Gastroesophageal sphincter (tissue), 3 donors: ENCODE measurements around the gene INO80C.

Experiments
- EP300 ChIP-seq: sonication (generic); formaldehyde crosslinking; IDR thresholded peaks from one replicate; pipeline ENCODE4 v1.6.1; 2017; ENCODE audit warnings: antibody characterized with exemption, mild to moderate bottlenecking
- POLR2A ChIP-seq, 2 donors: fragments of 450-650 bp; IDR thresholded peaks; one replicate each; pipeline ENCODE4 v1.6.1; 2017; ENCODE audit warnings: antibody characterized with exemption in 2 of 2, mild to moderate bottlenecking in 2 of 2, moderate library complexity in 1 of 2
- POLR2AphosphoS5 ChIP-seq: sonication (generic); formaldehyde crosslinking; IDR thresholded peaks from one replicate; pipeline ENCODE4 v1.6.1; 2017; ENCODE audit warnings: antibody characterized with exemption
- TF ChIP-seq, protein P1 (sequence below), 4 experiments: fragments of 200-600 bp in 2 of 4; fragments of 450-650 bp in 2 of 4; sonication (generic) in 1 of 4; IDR thresholded peaks; one replicate each; pipeline ENCODE4 v1.5.1; 2017 to 2019; ENCODE audit warnings: antibody characterized with exemption in 4 of 4, mild to moderate bottlenecking in 2 of 4, moderate library complexity in 2 of 4

DNA sequence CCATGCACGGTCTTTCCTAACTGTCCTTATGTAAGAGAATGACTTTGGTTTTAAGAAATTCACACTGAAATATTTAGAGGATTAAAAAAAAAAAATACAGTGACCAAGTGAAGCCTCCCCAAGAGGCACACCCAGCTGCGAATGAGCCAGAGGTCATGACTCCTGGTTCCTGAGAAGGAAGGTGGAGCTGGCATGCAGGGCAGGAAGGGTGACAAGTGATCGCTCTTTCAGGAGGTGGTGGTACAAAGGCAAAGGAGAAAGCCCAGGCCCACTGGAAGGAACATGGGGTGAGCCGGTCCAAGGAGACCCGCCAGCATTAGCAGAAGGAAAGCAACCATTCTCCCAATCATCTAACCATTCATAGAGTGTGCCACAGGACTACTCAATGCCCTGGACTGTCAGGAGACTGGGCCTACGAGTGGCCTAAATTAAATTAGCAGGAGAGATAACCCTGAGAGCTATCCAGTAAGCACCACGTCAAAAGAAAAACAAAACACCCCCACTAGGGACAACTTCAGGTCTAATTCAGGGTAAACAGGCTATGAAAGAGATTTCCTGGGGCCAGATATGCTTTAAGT, 7.8 kb downstream of the INO80C start:
- TF ChIP-seq POLR2A (IDR thresholded peaks at IDR 0.05), result no peak
- TF ChIP-seq POLR2AphosphoS5, result no peak
- TF ChIP-seq, protein P1, sequence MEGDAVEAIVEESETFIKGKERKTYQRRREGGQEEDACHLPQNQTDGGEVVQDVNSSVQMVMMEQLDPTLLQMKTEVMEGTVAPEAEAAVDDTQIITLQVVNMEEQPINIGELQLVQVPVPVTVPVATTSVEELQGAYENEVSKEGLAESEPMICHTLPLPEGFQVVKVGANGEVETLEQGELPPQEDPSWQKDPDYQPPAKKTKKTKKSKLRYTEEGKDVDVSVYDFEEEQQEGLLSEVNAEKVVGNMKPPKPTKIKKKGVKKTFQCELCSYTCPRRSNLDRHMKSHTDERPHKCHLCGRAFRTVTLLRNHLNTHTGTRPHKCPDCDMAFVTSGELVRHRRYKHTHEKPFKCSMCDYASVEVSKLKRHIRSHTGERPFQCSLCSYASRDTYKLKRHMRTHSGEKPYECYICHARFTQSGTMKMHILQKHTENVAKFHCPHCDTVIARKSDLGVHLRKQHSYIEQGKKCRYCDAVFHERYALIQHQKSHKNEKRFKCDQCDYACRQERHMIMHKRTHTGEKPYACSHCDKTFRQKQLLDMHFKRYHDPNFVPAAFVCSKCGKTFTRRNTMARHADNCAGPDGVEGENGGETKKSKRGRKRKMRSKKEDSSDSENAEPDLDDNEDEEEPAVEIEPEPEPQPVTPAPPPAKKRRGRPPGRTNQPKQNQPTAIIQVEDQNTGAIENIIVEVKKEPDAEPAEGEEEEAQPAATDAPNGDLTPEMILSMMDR (IDR thresholded peaks at IDR 0.05), result no peak
- no peak for TF ChIP-seq EP300
